HEK293 (cell line): Measurements from ENCODE around the gene ANKRD11.

Experiments
- CTCF ChIA-PET: fragments of 350-600 bp; formaldehyde crosslinking; extraction: SDS; loops from one replicate; lab custom pipeline; 2021; ENCODE audit warnings: antibody characterized with exemption; lab: Yijun Ruan, JAX
- POLR2A ChIA-PET: fragments of 300-600 bp; formaldehyde crosslinking; extraction: SDS; loops from one replicate; lab custom pipeline; 2020; ENCODE audit warnings: antibody characterized with exemption, inconsistent platforms; lab: Yijun Ruan, JAX
- H3K27ac ChIP-seq: fragments of 200-500 bp; sonication (Bioruptor generic); 2 replicates; pipeline ENCODE4 v1.5.1; 2014; ENCODE audit warnings: low read depth, low read length, control low read depth, inconsistent platforms; ENCODE audit errors: extremely low read depth
- H3K36me3 ChIP-seq, 2 experiments: fragments of 200-500 bp in 1 of 2; sonication (Bioruptor generic) in 1 of 2; 1 replicate in 1 of 2; 2 replicates in 1 of 2; pipeline ENCODE4 v1.5.1; 2014 to 2017; ENCODE audit warnings: inconsistent platforms in 2 of 2, low read length in 2 of 2; ENCODE audit not compliant: control insufficient read depth in 2 of 2, insufficient read depth in 1 of 2
- H3K4me1 ChIP-seq: fragments of 200-500 bp; sonication (Bioruptor generic); 2 replicates; pipeline ENCODE4 v1.5.1; 2014; ENCODE audit warnings: mild to moderate bottlenecking, low read length, inconsistent platforms; ENCODE audit not compliant: control insufficient read depth, insufficient read depth
- H3K4me3 ChIP-seq: 2 replicates; pipeline ENCODE4 v1.5.1; 2011; ENCODE audit warnings: low read depth, mild to moderate bottlenecking, control low read depth, low read length, moderate library complexity
- H3K9me3 ChIP-seq: fragments of 200-500 bp; sonication (Bioruptor generic); 2 replicates; pipeline ENCODE4 v1.5.1; 2014; ENCODE audit warnings: low read depth, low read length, inconsistent platforms; ENCODE audit not compliant: control insufficient read depth, insufficient read depth
- GLIS1 ChIP-seq: fragments of 450-650 bp; formaldehyde crosslinking; IDR thresholded peaks from 2 replicates; pipeline ENCODE4 v1.5.1; 2016; ENCODE audit warnings: missing biosample characterization, missing genetic modification characterization
- GLIS2 ChIP-seq: fragments of 450-650 bp; formaldehyde crosslinking; IDR thresholded peaks from 2 replicates; pipeline ENCODE4 v1.5.1; 2016; ENCODE audit warnings: missing biosample characterization, missing genetic modification characterization
- MEIS1 ChIP-seq: sonication (generic); formaldehyde crosslinking; IDR thresholded peaks from 2 replicates; pipeline ENCODE4 v1.8.1; 2022; ENCODE audit warnings: missing genetic modification reagents, mild to moderate bottlenecking, borderline replicate concordance
- PBX3 ChIP-seq: sonication (generic); formaldehyde crosslinking; IDR thresholded peaks from 2 replicates; pipeline ENCODE4 v1.8.1; 2022; ENCODE audit warnings: mild to moderate bottlenecking, moderate library complexity, missing genetic modification reagents
- ZBTB21 ChIP-seq: fragments of 450-650 bp; formaldehyde crosslinking; IDR thresholded peaks from 2 replicates; pipeline ENCODE4 v1.5.1; 2017; ENCODE audit warnings: missing biosample characterization, missing genetic modification characterization
- ZIC2 ChIP-seq: fragments of 450-650 bp; formaldehyde crosslinking; IDR thresholded peaks from 2 replicates; pipeline ENCODE4 v1.5.1; 2016; ENCODE audit warnings: missing biosample characterization, missing genetic modification characterization
- ZNF133 ChIP-seq: fragments of 450-650 bp; formaldehyde crosslinking; IDR thresholded peaks from 2 replicates; pipeline ENCODE4 v1.5.1; 2016; ENCODE audit warnings: missing biosample characterization, missing genetic modification characterization
- ZNF202 ChIP-seq: fragments of 450-650 bp; formaldehyde crosslinking; IDR thresholded peaks from 2 replicates; pipeline ENCODE4 v1.5.1; 2016; ENCODE audit warnings: missing biosample characterization, missing genetic modification characterization, borderline replicate concordance
- ZNF24 ChIP-seq: fragments of 450-650 bp; formaldehyde crosslinking; IDR thresholded peaks from 2 replicates; pipeline ENCODE4 v1.5.1; 2016; ENCODE audit warnings: missing biosample characterization, missing genetic modification characterization
- ZNF266 ChIP-seq: fragments of 450-650 bp; formaldehyde crosslinking; IDR thresholded peaks from 2 replicates; pipeline ENCODE4 v1.5.1; 2016; ENCODE audit warnings: missing biosample characterization, missing genetic modification characterization, low read depth
- ZNF555 ChIP-seq: fragments of 450-650 bp; formaldehyde crosslinking; conservative IDR thresholded peaks from 2 replicates; pipeline ENCODE4 v1.5.1; 2017; ENCODE audit warnings: missing biosample characterization, mild to moderate bottlenecking, missing genetic modification characterization, inconsistent platforms
- ZNF654 ChIP-seq: fragments of 450-650 bp; formaldehyde crosslinking; IDR thresholded peaks from 2 replicates; pipeline ENCODE4 v1.5.1; 2016; ENCODE audit warnings: low read depth, missing biosample characterization, missing genetic modification characterization
- ZXDB ChIP-seq: fragments of 450-650 bp; formaldehyde crosslinking; IDR thresholded peaks from 2 replicates; pipeline ENCODE4 v1.5.1; 2016; ENCODE audit warnings: missing biosample characterization, missing genetic modification characterization
- TF ChIP-seq, protein P1 (sequence below): fragments of 450-650 bp; formaldehyde crosslinking; IDR thresholded peaks from 2 replicates; pipeline ENCODE4 v1.5.1; 2016; ENCODE audit warnings: missing biosample characterization, missing genetic modification characterization
- TF ChIP-seq, protein P2 (sequence below): fragments of 450-650 bp; formaldehyde crosslinking; IDR thresholded peaks from 2 replicates; pipeline ENCODE4 v1.5.1; 2016; ENCODE audit warnings: missing biosample characterization, missing genetic modification characterization
- TF ChIP-seq, protein P3 (sequence below): fragments of 450-650 bp; formaldehyde crosslinking; IDR thresholded peaks from 2 replicates; pipeline ENCODE4 v1.5.1; 2016; ENCODE audit warnings: missing biosample characterization, missing genetic modification characterization
- TF ChIP-seq, protein P4 (sequence below): fragments of 450-650 bp; formaldehyde crosslinking; IDR thresholded peaks from 2 replicates; pipeline ENCODE4 v1.5.1; 2017; ENCODE audit warnings: missing biosample characterization, missing genetic modification characterization

ANKRD11 gene

GRCh38 chr16:89277641-89278341 is 212.6 kb downstream of the ANKRD11 start (continued):
- TF ChIP-seq ZNF202 (no peak), GLIS2 (peak; percentile 21; the same call in 1 of the 2 replicates), GLIS1 (tag by site-specific recombination) (peak; percentile 53; the same call in 1 of the 2 replicates), ZBTB21 (tag by site-specific recombination) (no peak), ZNF266 (no peak), ZNF654 (tag by site-specific recombination) (no peak), ZIC2 (tag by site-specific recombination) (peak; percentile 74), PBX3 (CRISPR knock-in tag) (no peak), ZNF555 (tag by site-specific recombination) (no peak)
- TF ChIP-seq, protein P1, sequence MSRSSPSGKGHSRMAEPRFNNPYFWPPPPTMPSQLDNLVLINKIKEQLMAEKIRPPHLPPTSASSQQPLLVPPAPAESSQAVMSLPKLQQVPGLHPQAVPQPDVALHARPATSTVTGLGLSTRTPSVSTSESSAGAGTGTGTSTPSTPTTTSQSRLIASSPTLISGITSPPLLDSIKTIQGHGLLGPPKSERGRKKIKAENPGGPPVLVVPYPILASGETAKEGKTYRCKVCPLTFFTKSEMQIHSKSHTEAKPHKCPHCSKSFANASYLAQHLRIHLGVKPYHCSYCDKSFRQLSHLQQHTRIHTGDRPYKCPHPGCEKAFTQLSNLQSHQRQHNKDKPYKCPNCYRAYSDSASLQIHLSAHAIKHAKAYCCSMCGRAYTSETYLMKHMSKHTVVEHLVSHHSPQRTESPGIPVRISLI (tag by site-specific recombination): no peak
- TF ChIP-seq, protein P2, sequence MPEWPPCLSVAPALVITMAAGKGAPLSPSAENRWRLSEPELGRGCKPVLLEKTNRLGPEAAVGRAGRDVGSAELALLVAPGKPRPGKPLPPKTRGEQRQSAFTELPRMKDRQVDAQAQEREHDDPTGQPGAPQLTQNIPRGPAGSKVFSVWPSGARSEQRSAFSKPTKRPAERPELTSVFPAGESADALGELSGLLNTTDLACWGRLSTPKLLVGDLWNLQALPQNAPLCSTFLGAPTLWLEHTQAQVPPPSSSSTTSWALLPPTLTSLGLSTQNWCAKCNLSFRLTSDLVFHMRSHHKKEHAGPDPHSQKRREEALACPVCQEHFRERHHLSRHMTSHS (tag by site-specific recombination): no peak
- TF ChIP-seq, protein P3, sequence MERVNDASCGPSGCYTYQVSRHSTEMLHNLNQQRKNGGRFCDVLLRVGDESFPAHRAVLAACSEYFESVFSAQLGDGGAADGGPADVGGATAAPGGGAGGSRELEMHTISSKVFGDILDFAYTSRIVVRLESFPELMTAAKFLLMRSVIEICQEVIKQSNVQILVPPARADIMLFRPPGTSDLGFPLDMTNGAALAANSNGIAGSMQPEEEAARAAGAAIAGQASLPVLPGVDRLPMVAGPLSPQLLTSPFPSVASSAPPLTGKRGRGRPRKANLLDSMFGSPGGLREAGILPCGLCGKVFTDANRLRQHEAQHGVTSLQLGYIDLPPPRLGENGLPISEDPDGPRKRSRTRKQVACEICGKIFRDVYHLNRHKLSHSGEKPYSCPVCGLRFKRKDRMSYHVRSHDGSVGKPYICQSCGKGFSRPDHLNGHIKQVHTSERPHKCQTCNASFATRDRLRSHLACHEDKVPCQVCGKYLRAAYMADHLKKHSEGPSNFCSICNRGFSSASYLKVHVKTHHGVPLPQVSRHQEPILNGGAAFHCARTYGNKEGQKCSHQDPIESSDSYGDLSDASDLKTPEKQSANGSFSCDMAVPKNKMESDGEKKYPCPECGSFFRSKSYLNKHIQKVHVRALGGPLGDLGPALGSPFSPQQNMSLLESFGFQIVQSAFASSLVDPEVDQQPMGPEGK (tag by site-specific recombination): no peak

- TF ChIP-seq, protein P4, sequence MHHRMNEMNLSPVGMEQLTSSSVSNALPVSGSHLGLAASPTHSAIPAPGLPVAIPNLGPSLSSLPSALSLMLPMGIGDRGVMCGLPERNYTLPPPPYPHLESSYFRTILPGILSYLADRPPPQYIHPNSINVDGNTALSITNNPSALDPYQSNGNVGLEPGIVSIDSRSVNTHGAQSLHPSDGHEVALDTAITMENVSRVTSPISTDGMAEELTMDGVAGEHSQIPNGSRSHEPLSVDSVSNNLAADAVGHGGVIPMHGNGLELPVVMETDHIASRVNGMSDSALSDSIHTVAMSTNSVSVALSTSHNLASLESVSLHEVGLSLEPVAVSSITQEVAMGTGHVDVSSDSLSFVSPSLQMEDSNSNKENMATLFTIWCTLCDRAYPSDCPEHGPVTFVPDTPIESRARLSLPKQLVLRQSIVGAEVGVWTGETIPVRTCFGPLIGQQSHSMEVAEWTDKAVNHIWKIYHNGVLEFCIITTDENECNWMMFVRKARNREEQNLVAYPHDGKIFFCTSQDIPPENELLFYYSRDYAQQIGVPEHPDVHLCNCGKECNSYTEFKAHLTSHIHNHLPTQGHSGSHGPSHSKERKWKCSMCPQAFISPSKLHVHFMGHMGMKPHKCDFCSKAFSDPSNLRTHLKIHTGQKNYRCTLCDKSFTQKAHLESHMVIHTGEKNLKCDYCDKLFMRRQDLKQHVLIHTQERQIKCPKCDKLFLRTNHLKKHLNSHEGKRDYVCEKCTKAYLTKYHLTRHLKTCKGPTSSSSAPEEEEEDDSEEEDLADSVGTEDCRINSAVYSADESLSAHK (tag by site-specific recombination): no peak
- TF ChIP-seq ZNF24 (tag by site-specific recombination) (no peak), ZXDB (tag by site-specific recombination) (no peak), MEIS1 (CRISPR knock-in tag) (no peak), ZNF133 (no peak)
- TF ChIP-seq, all 188 proteins: peak for 0
- H3K9me3 ChIP-seq: no peaks in the 10 kb centered on the region
- H3K27ac ChIP-seq: no peak overlapping the region
- ChIA-PET CTCF (no interaction called here), POLR2A (no interaction called here)
- no peaks in the 10 kb centered on the region for H3K4me1 ChIP-seq
- peaks cover 0 to 87% of the 10 kb centered on the region in 2 experiments; a peak in 2 of 3 replicates for H3K36me3 ChIP-seq
- H3K4me3 ChIP-seq: no peak overlapping the region
Observed at GRCh38 chr16:89277049-89277448, 213.3 kb downstream of the ANKRD11 start.
